Sigmoid colon (tissue), 7 donors: Measurements from ENCODE around the gene ZNF275. TPM values are rescaled to one million over a fixed set of nuclear protein-coding genes. Genes with fewer than 3 reads are reported as not detected.
A peak's percentile ranks its signal among the peaks of the same experiment; 100 is the strongest.
"Not testable (repeated sequence)": the region's sequence is repeated elsewhere in the genome, so short reads cannot be mapped to it uniquely, and the experiment has no call there.

ENCODE experiments used
- DNase-seq: peaks from one replicate; pipeline ENCODE4 v3.0.0-alpha.2; 2019
- H3K27ac ChIP-seq, 4 donors: fragments of 200-600 bp; sonication (generic); one replicate each; pipeline ENCODE4 v1.5.1; 2016 to 2019; ENCODE audit warnings: mild to moderate bottlenecking in 1 of 4
- H3K27me3 ChIP-seq, 3 donors: fragments of 200-600 bp; sonication (generic); one replicate each; pipeline ENCODE4 v1.5.1; 2019; ENCODE audit warnings: mild to moderate bottlenecking in 1 of 3
- H3K36me3 ChIP-seq, 4 donors: fragments of 200-600 bp; sonication (generic); one replicate each; pipeline ENCODE4 v1.5.1; 2016 to 2019
- H3K4me1 ChIP-seq, 4 donors: fragments of 200-600 bp; sonication (generic); one replicate each; pipeline ENCODE4 v1.5.1; 2017 to 2019
- H3K4me3 ChIP-seq, 4 donors: fragments of 200-600 bp; sonication (generic); one replicate each; pipeline ENCODE4 v1.5.1; 2017 to 2019; ENCODE audit warnings: mild to moderate bottlenecking in 2 of 4, moderate library complexity in 1 of 4
- H3K9me3 ChIP-seq, 4 donors: fragments of 200-600 bp in 3 of 4; sonication (generic) in 3 of 4; one replicate each; pipeline versions ENCODE4 v1.5.1 to v1.6.1; 2013 to 2019
- EP300 ChIP-seq, 4 donors: sonication (generic); formaldehyde crosslinking; IDR thresholded peaks; one replicate each; pipeline ENCODE4 v1.6.1; 2017; ENCODE audit warnings: antibody characterized with exemption in 4 of 4
- POLR2A ChIP-seq, 2 donors: fragments of 450-650 bp; IDR thresholded peaks; one replicate each; pipeline ENCODE4 v1.6.1; 2016; ENCODE audit warnings: antibody characterized with exemption in 2 of 2, mild to moderate bottlenecking in 2 of 2, moderate library complexity in 2 of 2
- POLR2AphosphoS5 ChIP-seq, 4 donors: sonication (generic); formaldehyde crosslinking; IDR thresholded peaks; one replicate each; pipeline ENCODE4 v1.6.1; 2017; ENCODE audit warnings: antibody characterized with exemption in 4 of 4
- WGBS, 2 donors: extraction: QIAGEN DNeasy Blood & Tissue Kit; methylation state at CpG; one replicate each; pipeline ENCODE4 v1.1.7; 2013; 5-methylcytosine and 5-hydroxymethylcytosine counted together
- intact Hi-C: fragments of 100-400 bp; cut with DNase I; formaldehyde crosslinking; loops from one replicate; pipeline ENCODE4 v1.15.1; 2023
- polyA plus RNA-seq, 3 donors: library from polyadenylated mRNA; stranded (reverse); fragments of 200-250 nt; gene quantifications; one replicate each; pipeline ENCODE4 v1.2.3, GENCODE V29; 2013
- total RNA-seq, 4 donors: library from RNA; depleted of rRNA; stranded (reverse); fragments of >200 nt; gene quantifications; one replicate each; pipeline ENCODE4 v1.1.0, GENCODE V29; 2016
- TF ChIP-seq, protein P1 (sequence below), 4 experiments: fragments of 450-650 bp in 3 of 4; fragments of 200-600 bp in 1 of 4; IDR thresholded peaks; one replicate each; pipeline ENCODE4 v1.5.1; 2016 to 2019; ENCODE audit warnings: antibody characterized with exemption in 4 of 4, mild to moderate bottlenecking in 3 of 4, moderate library complexity in 2 of 4
- donor health status: healthy with polysubstance abuse.
- donor health status: Bipolar disorder and iron deficiency.
- donor health status: healthy.

The ZNF275 gene, protein sequence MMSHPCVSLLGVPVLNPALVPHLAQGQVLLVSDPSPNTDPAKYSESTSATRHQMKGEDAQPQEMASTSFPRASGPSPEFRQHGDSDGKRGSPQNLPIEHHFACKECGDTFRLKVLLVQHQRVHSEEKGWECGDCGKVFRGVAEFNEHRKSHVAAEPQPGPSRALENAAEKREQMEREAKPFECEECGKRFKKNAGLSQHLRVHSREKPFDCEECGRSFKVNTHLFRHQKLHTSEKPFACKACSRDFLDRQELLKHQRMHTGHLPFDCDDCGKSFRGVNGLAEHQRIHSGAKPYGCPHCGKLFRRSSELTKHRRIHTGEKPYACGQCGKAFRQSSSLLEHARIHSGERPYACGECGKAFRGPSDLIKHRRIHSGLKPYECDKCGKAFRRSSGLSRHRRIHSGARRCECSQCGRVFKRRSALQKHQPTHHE
- total RNA-seq (10 to 100 TPM in 2 of 4 donors, 1 to 10 TPM in 2; 8.6 to 13.3 (median 9.9) TPM), polyA plus RNA-seq (1 to 10 TPM; 1.4 to 3.7 (median 2.4) TPM)

GRCh38 chrX:153333821-153334653 is at the start of gene ZNF275:
Gene ZNF275 (plus strand): TSS chrX:153334153. CDS start chrX:153336680, 2,527 bp downstream.
- WGBS, 2 donors, result 1% methylated on average over 86 of the region's 86 CpGs
- TF ChIP-seq POLR2AphosphoS5 (IDR thresholded peaks at IDR 0.05), result peak; percentile 43 to 75 (median 60)
- no peak for TF ChIP-seq POLR2A (IDR thresholded peaks at IDR 0.05)
- Histone ChIP-seq H3K27ac (peak within 1 kb of the TSS; percentile 59 to 80 (median 71)), H3K36me3 (peaks cover 0 to 14% (median 0%) of the 10 kb centered on the region in 4 donors), H3K4me1 (peaks cover 0 to 9% (median 9%) of the 10 kb centered on the region in 4 donors), H3K27me3 (no peaks in the 10 kb centered on the region), H3K9me3 (no peaks in the 10 kb centered on the region), H3K4me3 (peak within 1 kb of the TSS; percentile 55 to 71 (median 66))
- intact Hi-C loops, result loop anchor here (10.0 kb wide), 2 partner anchors 141 to 389 kb away; partner anchors contain the start of gene HAUS7
- peak; percentile 88 for DNase-seq

- no CpG with 5 or more reads among the region's 8 CpGs for WGBS, 2 donors
- intact Hi-C loops, H3K9me3 ChIP-seq, H3K36me3 ChIP-seq, H3K27me3 ChIP-seq, H3K4me1 ChIP-seq, DNase-seq, H3K27ac ChIP-seq, H3K4me3 ChIP-seq: not testable (repeated sequence)
Observed at GRCh38 chrX:153285678-153286077, 48.3 kb upstream of the ZNF275 start.

- no CpG with 5 or more reads among the region's 2 CpGs for WGBS, 2 donors
Observed at GRCh38 chrX:153288807-153289206, 45.1 kb upstream of the ZNF275 start.

GRCh38 chrX:153293485-153294071 is 40.4 kb upstream of the ZNF275 start:
- H3K27ac ChIP-seq, DNase-seq, H3K4me1 ChIP-seq, H3K4me3 ChIP-seq, intact Hi-C loops, H3K9me3 ChIP-seq, H3K36me3 ChIP-seq, H3K27me3 ChIP-seq: not testable (repeated sequence)
- WGBS, 2 donors, result 61% methylated on average over 3 of the region's 8 CpGs

More at GRCh38 chrX:153288807-153289206, 45.1 kb upstream of the ZNF275 start:
- H3K36me3 ChIP-seq, DNase-seq, intact Hi-C loops, H3K27ac ChIP-seq, H3K9me3 ChIP-seq, H3K4me3 ChIP-seq, H3K27me3 ChIP-seq, H3K4me1 ChIP-seq: not testable (repeated sequence)

GRCh38 chrX:153297376-153297775 is 36.6 kb upstream of the ZNF275 start:
- Histone ChIP-seq H3K27me3 (no peaks in the 10 kb centered on the region), H3K36me3 (no peaks in the 10 kb centered on the region), H3K4me1 (no peaks in the 10 kb centered on the region), H3K9me3 (no peaks in the 10 kb centered on the region), H3K4me3 (no peak overlapping the region), H3K27ac (no peak overlapping the region)
- DNase-seq, result peak; percentile 3
- intact Hi-C loops, result no loop called here
- TF ChIP-seq POLR2AphosphoS5 (IDR thresholded peaks at IDR 0.05), result no peak
- no peak for TF ChIP-seq POLR2A (IDR thresholded peaks at IDR 0.05)
- no peak for TF ChIP-seq EP300 (IDR thresholded peaks at IDR 0.05)
- TF ChIP-seq, protein P1, sequence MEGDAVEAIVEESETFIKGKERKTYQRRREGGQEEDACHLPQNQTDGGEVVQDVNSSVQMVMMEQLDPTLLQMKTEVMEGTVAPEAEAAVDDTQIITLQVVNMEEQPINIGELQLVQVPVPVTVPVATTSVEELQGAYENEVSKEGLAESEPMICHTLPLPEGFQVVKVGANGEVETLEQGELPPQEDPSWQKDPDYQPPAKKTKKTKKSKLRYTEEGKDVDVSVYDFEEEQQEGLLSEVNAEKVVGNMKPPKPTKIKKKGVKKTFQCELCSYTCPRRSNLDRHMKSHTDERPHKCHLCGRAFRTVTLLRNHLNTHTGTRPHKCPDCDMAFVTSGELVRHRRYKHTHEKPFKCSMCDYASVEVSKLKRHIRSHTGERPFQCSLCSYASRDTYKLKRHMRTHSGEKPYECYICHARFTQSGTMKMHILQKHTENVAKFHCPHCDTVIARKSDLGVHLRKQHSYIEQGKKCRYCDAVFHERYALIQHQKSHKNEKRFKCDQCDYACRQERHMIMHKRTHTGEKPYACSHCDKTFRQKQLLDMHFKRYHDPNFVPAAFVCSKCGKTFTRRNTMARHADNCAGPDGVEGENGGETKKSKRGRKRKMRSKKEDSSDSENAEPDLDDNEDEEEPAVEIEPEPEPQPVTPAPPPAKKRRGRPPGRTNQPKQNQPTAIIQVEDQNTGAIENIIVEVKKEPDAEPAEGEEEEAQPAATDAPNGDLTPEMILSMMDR (IDR thresholded peaks at IDR 0.05), result no peak
- 29 to 64% methylated on average over 1 of the region's 1 CpG for WGBS, 2 donors

DNA sequence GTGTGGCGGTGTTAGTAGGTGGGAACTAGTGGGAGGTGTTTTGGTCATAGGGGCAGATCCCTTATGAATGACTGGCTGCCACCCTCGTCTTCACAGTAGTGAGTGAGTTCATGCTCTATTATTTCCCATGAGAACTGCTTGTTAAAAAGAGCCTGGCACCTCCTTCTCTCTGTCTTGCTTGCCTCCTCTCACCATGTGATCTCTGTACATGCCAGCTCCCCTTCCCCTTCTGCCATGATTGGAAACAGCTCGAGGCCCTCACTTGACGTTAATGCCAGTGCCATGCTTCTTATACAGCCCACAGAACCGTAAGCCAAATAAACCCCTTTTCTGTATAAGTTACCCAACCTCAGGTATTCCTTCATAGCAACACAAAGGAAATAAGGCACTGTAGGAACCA is 34.1 kb upstream of the ZNF275 start:
- intact Hi-C loops, result no loop called here
- TF ChIP-seq POLR2A (IDR thresholded peaks at IDR 0.05) (no peak), POLR2AphosphoS5 (IDR thresholded peaks at IDR 0.05) (no peak), EP300 (IDR thresholded peaks at IDR 0.05) (no peak)
- TF ChIP-seq, protein P1 (IDR thresholded peaks at IDR 0.05), result no peak
- Histone ChIP-seq H3K4me3 (no peak overlapping the region), H3K27me3 (no peaks in the 10 kb centered on the region), H3K27ac (no peak overlapping the region), H3K9me3 (no peaks in the 10 kb centered on the region), H3K36me3 (no peaks in the 10 kb centered on the region), H3K4me1 (no peaks in the 10 kb centered on the region)
- DNase-seq, result peak; percentile 2
- 61 to 70% methylated on average over 5 of the region's 5 CpGs for WGBS, 2 donors
